HG03045 (cell line): ENCODE results near the gene RASD1.

Experiments
- ATAC-seq: cut with Tn5 transposase; IDR thresholded peaks from one replicate; pipeline ENCODE4 v1.9.1; 2021; ENCODE audit warnings: mild to moderate bottlenecking, moderate library complexity; ENCODE audit not compliant: unreplicated experiment

The RASD1 gene, protein sequence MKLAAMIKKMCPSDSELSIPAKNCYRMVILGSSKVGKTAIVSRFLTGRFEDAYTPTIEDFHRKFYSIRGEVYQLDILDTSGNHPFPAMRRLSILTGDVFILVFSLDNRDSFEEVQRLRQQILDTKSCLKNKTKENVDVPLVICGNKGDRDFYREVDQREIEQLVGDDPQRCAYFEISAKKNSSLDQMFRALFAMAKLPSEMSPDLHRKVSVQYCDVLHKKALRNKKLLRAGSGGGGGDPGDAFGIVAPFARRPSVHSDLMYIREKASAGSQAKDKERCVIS

GRCh38 chr17:17496189-17497064 is at the start of gene RASD1:
TSS of gene RASD1 (minus strand) at chr17:17496395. CDS start at chr17:17496181, 214 bp downstream.
- peak; percentile 60 for ATAC-seq

DNA sequence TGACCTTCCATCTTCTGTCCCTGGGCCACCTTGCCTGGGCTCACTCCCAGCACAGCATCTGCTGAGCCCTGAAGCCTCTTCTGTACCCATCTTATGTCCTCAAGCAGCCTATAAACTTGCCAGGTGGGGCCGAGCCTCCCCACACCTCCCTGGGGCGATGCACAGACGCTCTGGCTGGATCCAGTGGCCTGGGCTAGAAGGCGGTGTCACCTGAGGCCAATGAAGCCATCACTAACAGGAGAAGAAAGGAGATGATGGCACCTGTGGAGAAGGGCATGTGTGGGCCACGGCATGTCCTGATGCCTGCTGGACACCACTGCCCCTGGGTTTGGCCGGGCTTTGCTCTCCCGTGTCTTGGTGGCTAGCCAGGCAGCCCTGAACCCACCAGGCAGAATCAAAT is 49.8 kb upstream of the RASD1 start:
- no peak for ATAC-seq

- no peak for ATAC-seq
Measured at GRCh38 chr17:17545031-17545820, 49.0 kb upstream of the RASD1 start.

- ATAC-seq = no peak
Measured at GRCh38 chr17:17542906-17543635, 46.9 kb upstream of the RASD1 start.

- no peak for ATAC-seq
Measured at GRCh38 chr17:17541640-17542001, 45.4 kb upstream of the RASD1 start.

GRCh38 chr17:17540935-17541639 is 44.9 kb upstream of the RASD1 start:
- ATAC-seq = no peak

- no peak for ATAC-seq
Measured at GRCh38 chr17:17540278-17540906, 44.2 kb upstream of the RASD1 start.

- no peak for ATAC-seq
Measured at GRCh38 chr17:17539591-17539990, 43.4 kb upstream of the RASD1 start.

GRCh38 chr17:17538417-17539391 is 42.5 kb upstream of the RASD1 start:
- ATAC-seq = no peak

GRCh38 chr17:17537311-17538099 is 41.3 kb upstream of the RASD1 start:
- no peak for ATAC-seq

GRCh38 chr17:17536702-17537101 is 40.5 kb upstream of the RASD1 start:
- no peak for ATAC-seq

DNA sequence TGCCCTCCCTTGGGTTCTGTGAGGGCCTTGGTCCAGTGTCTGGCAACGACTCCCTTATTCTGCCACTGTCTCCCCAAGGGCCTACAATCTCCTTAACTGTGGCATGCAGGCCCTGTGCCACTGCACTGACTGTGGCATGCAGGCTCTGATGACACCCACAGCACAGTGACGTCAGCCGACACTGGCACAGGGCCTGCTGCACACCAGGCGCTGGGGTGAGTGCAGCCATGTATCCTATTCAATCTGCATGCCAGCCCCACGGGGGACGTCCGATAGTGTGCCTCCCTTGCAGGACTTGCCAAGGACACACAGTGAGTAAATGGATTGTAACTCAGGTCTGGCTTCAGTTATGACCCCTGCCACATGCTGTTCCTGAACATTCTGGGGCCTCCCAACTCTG is 39.8 kb upstream of the RASD1 start:
- no peak for ATAC-seq

GRCh38 chr17:17533901-17534441 is 37.8 kb upstream of the RASD1 start:
- no peak for ATAC-seq

DNA sequence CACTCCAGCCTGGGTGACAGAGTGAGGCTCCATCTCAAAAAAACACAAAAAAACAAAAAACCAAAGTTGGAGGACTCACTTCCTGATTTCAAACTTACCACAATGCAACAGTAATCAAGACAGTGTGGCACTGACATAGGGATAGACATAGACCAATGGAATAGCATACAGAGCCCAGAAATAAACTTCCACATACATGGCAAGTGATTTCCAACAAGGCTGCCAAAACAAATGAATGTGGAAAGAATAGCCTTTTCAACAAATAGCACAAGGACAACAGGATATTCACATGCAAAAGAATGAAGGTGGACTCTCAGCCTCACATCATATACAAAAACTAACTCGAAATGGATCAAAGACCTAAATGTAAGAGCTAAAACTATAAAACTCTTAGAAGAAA is 36.8 kb upstream of the RASD1 start:
- ATAC-seq = no peak

- ATAC-seq = no peak
Measured at GRCh38 chr17:17531156-17531555, 35.0 kb upstream of the RASD1 start.

GRCh38 chr17:17528696-17529652 is 32.8 kb upstream of the RASD1 start:
- ATAC-seq = no peak
